ENCODE results near the gene MIOS. TPM values are rescaled to one million over a fixed set of nuclear protein-coding genes. Genes with fewer than 3 reads are reported as not detected.

MIOS gene
- 26.4 and 35.0 TPM in 2 replicates for total RNA-seq

DNA sequence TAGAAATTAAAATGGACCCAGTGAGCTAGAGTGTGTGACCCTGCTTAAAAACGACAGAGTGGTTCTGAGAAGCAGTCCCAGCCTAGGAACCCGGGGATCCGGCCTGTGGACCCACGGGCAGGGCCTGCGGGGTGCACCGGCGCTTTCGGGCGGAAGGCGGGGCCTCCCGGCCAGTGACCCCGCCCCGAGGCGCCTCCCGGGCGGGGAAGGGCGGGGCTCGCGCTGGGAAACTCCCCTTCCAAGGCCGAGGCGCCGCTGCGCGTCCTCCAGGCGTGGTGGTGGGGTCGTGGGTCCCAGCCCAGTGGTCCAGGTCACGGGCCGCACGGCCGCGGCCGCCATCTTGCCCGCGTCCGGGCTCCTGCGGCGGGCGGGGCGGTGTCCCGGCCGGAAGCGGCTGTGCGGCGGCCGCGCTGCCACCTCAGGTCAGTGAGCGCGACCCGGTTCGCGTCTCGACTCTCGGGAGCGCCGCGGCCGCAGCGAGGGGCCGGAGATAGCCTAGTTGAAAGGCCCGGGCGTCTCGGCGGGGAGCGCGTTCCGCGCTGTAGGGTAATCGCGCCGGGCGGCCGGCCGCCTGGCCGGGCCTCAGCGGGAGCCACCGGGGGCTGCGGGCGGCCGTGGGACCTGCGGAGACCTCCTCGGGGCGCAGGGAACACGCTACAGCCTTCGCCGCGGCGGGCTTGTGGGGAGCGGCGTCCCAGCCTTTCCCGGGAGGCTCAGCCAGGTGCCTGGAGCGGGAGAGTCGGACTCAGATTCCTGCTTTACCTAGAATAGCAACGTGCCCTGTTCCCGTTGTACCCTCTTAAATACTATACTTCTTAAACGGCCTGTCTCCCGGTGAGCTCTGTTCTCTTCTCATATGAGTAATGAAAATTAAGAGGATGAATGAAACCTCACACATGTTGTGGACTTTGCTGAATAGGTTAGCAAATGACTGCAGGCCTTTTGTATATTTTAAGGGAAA is at the start of gene MIOS:
Gene MIOS (plus strand): TSS at position 234 of the 961 bp plus-strand sequence. CDS start 5,592 bp downstream, outside the sequence.

DNA sequence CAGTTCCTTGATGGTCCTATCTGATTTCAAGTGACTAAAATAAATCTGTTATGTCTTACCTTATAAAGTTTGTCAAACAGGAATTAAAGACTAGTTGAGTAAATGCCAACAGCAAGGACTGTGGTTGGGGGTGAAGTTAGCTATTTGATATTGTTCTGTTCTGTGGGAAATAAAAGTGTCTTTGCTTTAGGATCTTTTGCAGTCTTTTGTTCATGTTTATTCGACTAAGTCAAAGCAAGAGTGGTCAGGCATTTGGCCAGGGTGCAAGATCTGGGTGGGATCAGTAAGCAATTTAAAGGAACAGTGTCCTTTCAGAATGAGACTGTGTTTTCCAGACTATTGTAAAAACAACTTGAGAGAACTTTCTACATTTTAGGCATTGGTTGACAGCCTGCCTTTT is 31.0 kb upstream of the MIOS start, which contains the start of gene COL28A1:
Gene COL28A1 (minus strand): TSS at position 183 of the 400 bp plus-strand sequence. CDS start 2,998 bp downstream, outside the sequence.

DNA sequence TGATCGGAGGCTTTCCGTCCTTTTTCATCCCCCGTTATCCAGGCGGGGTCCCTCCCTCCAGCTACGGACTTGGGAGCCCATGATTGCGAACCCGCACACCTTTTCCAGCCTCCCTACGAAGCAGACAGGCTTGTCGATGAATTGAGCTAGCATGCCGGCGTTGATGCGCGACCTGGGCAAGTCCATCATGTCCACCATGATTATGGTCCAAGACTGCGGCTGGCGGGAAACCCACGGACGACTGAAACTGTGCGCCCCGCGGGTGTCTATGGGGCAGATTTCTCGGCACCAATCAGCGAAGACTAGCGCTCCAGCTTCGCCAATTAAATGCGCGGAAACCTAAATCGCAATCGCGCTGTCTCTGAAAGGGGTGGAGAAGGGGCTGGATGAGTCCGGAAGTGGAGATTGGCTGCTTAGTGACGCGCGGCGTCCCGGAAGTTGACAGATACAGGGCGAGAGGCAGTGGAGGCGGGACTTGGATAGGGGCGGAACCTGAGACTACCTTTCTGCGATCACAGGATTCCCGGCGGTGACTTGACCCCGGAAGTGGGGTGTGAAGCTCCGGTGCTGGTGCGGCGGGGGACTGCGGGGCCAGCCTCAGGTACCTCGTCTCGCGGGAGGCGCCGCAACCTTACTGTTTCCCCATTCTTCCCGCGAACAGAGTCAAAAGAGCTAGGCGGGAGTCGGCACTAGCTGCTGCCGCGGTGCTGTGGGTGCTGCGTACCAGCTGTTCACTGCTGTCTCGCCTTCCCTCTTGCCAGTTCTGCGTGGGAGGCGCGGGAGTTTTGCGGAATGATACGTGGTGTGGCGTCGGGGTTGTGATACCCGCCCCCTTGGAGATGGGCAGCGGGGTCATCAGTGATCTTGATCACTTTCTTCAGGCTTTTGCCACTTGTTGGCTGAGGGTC is 73.8 kb downstream of the MIOS start, which contains the start of gene UMAD1:
Gene UMAD1 (plus strand): TSS at position 532 of the 908 bp plus-strand sequence. CDS start 32,620 bp downstream, outside the sequence.

Other genes starting within 250 kb of the MIOS start
- gene COL28A1, start 31.0 kb upstream of the MIOS start, total RNA-seq = under 0.01 and 0.32 TPM in 2 replicates
- 14.8 and 15.2 TPM in 2 replicates for gene UMAD1, start 73.9 kb downstream of the MIOS start, total RNA-seq
- gene RPA3, start 151.7 kb downstream of the MIOS start, total RNA-seq = 4.9 and 8.1 TPM in 2 replicates

All from hair follicle dermal papilla cell (primary cell).